Ovary (tissue), 10 donors: ENCODE measurements around the gene CHMP3. TPM values are rescaled to one million over a fixed set of nuclear protein-coding genes. Genes with fewer than 3 reads are reported as not detected.

Experiments used
- DNase-seq, 5 donors: peaks; one replicate each; pipeline ENCODE4 v3.0.0-alpha.2; 2019 to 2020
- H3K27ac ChIP-seq, 2 donors: fragments of 200-600 bp; one replicate each; pipeline versions ENCODE4 v1.5.1 to v1.8.0; 2019 to 2022
- H3K27me3 ChIP-seq: fragments of 200-600 bp; one replicate; pipeline ENCODE4 v1.8.0; 2022
- H3K36me3 ChIP-seq: fragments of 200-600 bp; sonication (generic); one replicate; pipeline ENCODE4 v1.5.1; 2019
- H3K4me1 ChIP-seq: one replicate; pipeline ENCODE4 v1.8.1; 2013; ENCODE audit warnings: mild to moderate bottlenecking, moderate library complexity; ENCODE audit not compliant: insufficient read depth
- H3K4me3 ChIP-seq: fragments of 200-600 bp; sonication (generic); one replicate; pipeline ENCODE4 v1.5.1; 2017
- H3K9me3 ChIP-seq, 2 donors: fragments of 200-600 bp in 1 of 2; sonication (generic) in 1 of 2; one replicate each; pipeline versions ENCODE4 v1.5.1 to v1.8.1; 2013 to 2019; ENCODE audit warnings: mild to moderate bottlenecking in 1 of 2, moderate library complexity in 1 of 2
- CTCF ChIP-seq, 3 donors: fragments of 450-650 bp in 2 of 3; fragments of 200-600 bp in 1 of 3; IDR thresholded peaks; one replicate each; pipeline versions ENCODE4 v1.5.1 to v1.8.0; 2016 to 2022; ENCODE audit warnings: antibody characterized with exemption in 3 of 3, mild to moderate bottlenecking in 1 of 3
- EP300 ChIP-seq: sonication (generic); formaldehyde crosslinking; IDR thresholded peaks from one replicate; pipeline ENCODE4 v1.6.1; 2017; ENCODE audit warnings: antibody characterized with exemption
- POLR2A ChIP-seq: fragments of 450-650 bp; IDR thresholded peaks from one replicate; pipeline ENCODE4 v1.6.1; 2017; ENCODE audit warnings: antibody characterized with exemption, mild to moderate bottlenecking, moderate library complexity
- WGBS, 3 donors: extraction: QIAGEN DNeasy Blood & Tissue Kit in 1 of 3; methylation state at CpG; one replicate each; pipeline versions ENCODE4 v1.1.5 to v1.1.7; 2013 to 2017; 5-methylcytosine and 5-hydroxymethylcytosine counted together
- intact Hi-C, 4 donors: fragments of 100-400 bp; cut with DNase I; formaldehyde crosslinking; loops; one replicate each; pipeline versions ENCODE4 v1.11.0 to v1.15.1; 2022 to 2023
- long read RNA-seq, 3 donors: library from polyadenylated mRNA in 2 of 3; unstranded in 2 of 3; transcript quantifications; one replicate each; pipeline ENCODE4 v2.0.0 and lab custom pipeline, GENCODE V29; 2021 to 2026
- polyA plus RNA-seq, 2 donors: library from polyadenylated mRNA; stranded (reverse); fragments of 200-250 nt in 1 of 2; fragments of 350-450 nt in 1 of 2; fragmentation: Illumina TruSeq in 1 of 2; extraction: RNeasy Lipid Tissue Mini Kit (QIAGEN cat#74804) in 1 of 2; gene quantifications; one replicate each; pipeline ENCODE4 v1.2.3, GENCODE V29; 2013 to 2014
- total RNA-seq, 7 donors: library from RNA; depleted of rRNA in 2 of 7; stranded (reverse); fragments of >200 nt in 2 of 7; fragmentation: NEBNext Ultra II Directional in 3 of 7; extraction: Animal tissue kit (Norgen Biotek cat#: 25700) in 3 of 7; gene quantifications; one replicate each; pipeline versions ENCODE4 v1.1.0 to v1.2.4, GENCODE V29; 2016 to 2023
- donor health status: DM: no; HTN: no; CAD: no; lungs with moderate emphysema.
- donor health status: DM: no; HTN: no; CAD: no.
- donor health status: Bipolar disorder and iron deficiency.
- donor health status: DM: yes; HTN: yes; CAD: no.
- donor health status: DM: no; HTN: no; CAD: no.
- donor health status: DM: yes; HTN: yes; CAD: no.

Gene CHMP3
- total RNA-seq: 100 to 1,000 TPM in 3 of 7 donors, 10 to 100 TPM in 4; 38.6 to 127 (median 94.2) TPM
- 100 to 1,000 TPM in 1 of 2 donors, 10 to 100 TPM in 1; 57.1 to 255 TPM for polyA plus RNA-seq
- long read RNA-seq, donor 1, transcript CHMP3-201 (6 exons, 3,171 nt): major isoform, 314 of 364 reads
- long read RNA-seq, donor 1, transcript CHMP3-203 (5 exons, 1,099 nt): minor isoform, 24 of 364 reads
- long read RNA-seq, donor 1, partial matches to known transcripts: 2 of 364 reads
- long read RNA-seq, donor 1, other reads (novel, unspliced or antisense): 23 of 364 reads
- long read RNA-seq, donor 2, transcript CHMP3-201 (6 exons, 3,171 nt): major isoform, 27 of 28 reads
- long read RNA-seq, donor 2, partial matches to known transcripts: 0 of 28 reads
- long read RNA-seq, donor 2, other reads (novel, unspliced or antisense): 0 of 28 reads
- long read RNA-seq, donor 3, transcript CHMP3-201 (6 exons, 3,171 nt): major isoform, 110 of 129 reads
- long read RNA-seq, donor 3, partial matches to known transcripts: 2 of 129 reads
- long read RNA-seq, donor 3, other reads (novel, unspliced or antisense): 13 of 129 reads

GRCh38 chr2:86562922-86563649 is at the start of gene CHMP3:
Gene CHMP3, minus strand, starts transcription at chr2:86563443. Its CDS starts 95 bp downstream, at chr2:86563348.
- H3K27me3 ChIP-seq: no peaks in the 10 kb centered on the region
- H3K4me3 ChIP-seq: peak within 1 kb of the TSS; percentile 89
- WGBS, 3 donors: 0% methylated on average over 57 of the region's 57 CpGs
- TF ChIP-seq POLR2A: peak; percentile 78
- no peak for TF ChIP-seq EP300
- no peak for TF ChIP-seq CTCF (IDR thresholded peaks at IDR 0.05)
- peaks cover 0 to 1% of the 10 kb centered on the region in 2 donors for H3K9me3 ChIP-seq
- DNase-seq: peak; percentile 96 to 98 (median 97)
- H3K27ac ChIP-seq: peak within 1 kb of the TSS; percentile 97 to 100
- intact Hi-C loops: loop anchor here in 3 of 4 donors (2.0 to 10.0 kb wide), 4 partner anchors 60 to 121 kb away; partner anchors contain the start of genes KDM3A (in 3 of the 3) and RNF103 (in 1 of the 3)
- H3K4me1 ChIP-seq: peaks cover 8% of the 10 kb centered on the region
- no peaks in the 10 kb centered on the region for H3K36me3 ChIP-seq

- WGBS, 3 donors: 95 to 98% (median 96%) methylated on average over 1 of the region's 1 CpG
- TF ChIP-seq CTCF (IDR thresholded peaks at IDR 0.05): no peak
- TF ChIP-seq EP300: no peak
- no peak for TF ChIP-seq POLR2A
- intact Hi-C loops: no loop called here
These were observed 47.6 kb upstream of the CHMP3 start for GRCh38 chr2:86610871-86611270.

GRCh38 chr2:86608832-86609410 is 45.7 kb upstream of the CHMP3 start:
- intact Hi-C loops: no loop called here
- 86 to 93% (median 92%) methylated on average over 2 of the region's 2 CpGs for WGBS, 3 donors
- Histone ChIP-seq H3K4me3 (no peak overlapping the region), H3K27ac (no peak overlapping the region), H3K36me3 (no peaks in the 10 kb centered on the region), H3K27me3 (no peaks in the 10 kb centered on the region), H3K4me1 (no peaks in the 10 kb centered on the region), H3K9me3 (no peaks in the 10 kb centered on the region)
- TF ChIP-seq CTCF (IDR thresholded peaks at IDR 0.05) (no peak), POLR2A (no peak), EP300 (no peak)
- no peak for DNase-seq

More at GRCh38 chr2:86610871-86611270, 47.6 kb upstream of the CHMP3 start:
- DNase-seq: no peak
- Histone ChIP-seq H3K36me3 (no peaks in the 10 kb centered on the region), H3K27ac (no peak overlapping the region), H3K4me1 (no peaks in the 10 kb centered on the region), H3K27me3 (no peaks in the 10 kb centered on the region), H3K4me3 (no peak overlapping the region), H3K9me3 (no peaks in the 10 kb centered on the region)

- Histone ChIP-seq H3K9me3 (no peaks in the 10 kb centered on the region), H3K4me3 (no peak overlapping the region), H3K4me1 (no peaks in the 10 kb centered on the region), H3K27ac (no peak overlapping the region), H3K36me3 (no peaks in the 10 kb centered on the region), H3K27me3 (no peaks in the 10 kb centered on the region)
- intact Hi-C loops: no loop called here
- 94 to 96% (median 94%) methylated on average over 4 of the region's 4 CpGs for WGBS, 3 donors
- DNase-seq: no peak
- TF ChIP-seq CTCF (IDR thresholded peaks at IDR 0.05) (no peak), EP300 (no peak)
These were observed 40.7 kb upstream of the CHMP3 start for GRCh38 chr2:86603905-86604304.
